ENCODE results near the gene PGD.

The PGD gene

DNA sequence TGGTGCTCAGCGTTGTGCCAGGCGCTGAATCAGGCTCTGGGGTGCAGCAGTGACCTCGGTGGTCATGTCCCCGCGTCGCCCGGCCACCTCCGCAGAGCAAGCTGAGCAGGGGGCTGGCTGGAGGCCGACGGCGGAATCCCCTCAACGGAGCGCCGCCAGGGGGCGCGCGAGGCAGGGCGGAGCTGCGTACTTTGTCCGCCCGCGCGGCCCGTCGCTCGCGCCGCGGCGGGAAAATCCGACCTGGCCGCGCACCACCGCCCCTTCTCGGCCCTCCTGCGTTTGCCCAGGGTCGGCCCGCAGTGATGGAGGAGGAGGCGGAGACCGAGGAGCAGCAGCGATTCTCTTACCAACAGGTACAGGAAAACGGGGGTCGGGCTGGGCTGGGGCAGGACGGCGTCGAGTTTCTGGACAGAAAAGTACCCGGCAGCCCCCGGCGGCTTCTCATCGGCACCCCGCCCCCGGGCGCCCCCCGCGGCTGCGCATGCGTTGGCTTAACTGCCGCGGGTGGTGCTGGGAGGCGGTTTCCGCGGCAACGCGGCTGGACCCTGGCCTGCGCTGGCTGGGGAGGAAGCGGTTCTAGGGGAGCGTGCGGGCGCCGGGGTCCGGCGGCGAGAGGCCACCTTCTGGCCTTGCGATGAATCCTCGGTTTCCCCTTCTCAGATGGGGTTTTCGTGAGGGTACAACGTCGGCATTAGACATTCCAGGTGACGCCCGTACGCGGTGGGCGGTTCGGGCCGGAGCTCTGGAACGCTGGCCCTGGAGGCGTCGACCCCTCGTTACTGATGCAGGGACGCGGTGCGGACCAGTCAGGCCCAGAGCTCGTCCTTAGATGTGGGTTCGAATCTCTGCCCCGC lies 31.6 kb downstream of the PGD start, which contains the start of gene CENPS:
Gene CENPS (plus strand): TSS at position 218 of the 854 bp plus-strand sequence. CDS start 85 bp downstream, at position 303.
- H3K4me3 ChIP-seq (ENCODE audit: low read depth, low read length) = peak within 1 kb of the TSS; percentile 84
- TF ChIP-seq, protein P1, sequence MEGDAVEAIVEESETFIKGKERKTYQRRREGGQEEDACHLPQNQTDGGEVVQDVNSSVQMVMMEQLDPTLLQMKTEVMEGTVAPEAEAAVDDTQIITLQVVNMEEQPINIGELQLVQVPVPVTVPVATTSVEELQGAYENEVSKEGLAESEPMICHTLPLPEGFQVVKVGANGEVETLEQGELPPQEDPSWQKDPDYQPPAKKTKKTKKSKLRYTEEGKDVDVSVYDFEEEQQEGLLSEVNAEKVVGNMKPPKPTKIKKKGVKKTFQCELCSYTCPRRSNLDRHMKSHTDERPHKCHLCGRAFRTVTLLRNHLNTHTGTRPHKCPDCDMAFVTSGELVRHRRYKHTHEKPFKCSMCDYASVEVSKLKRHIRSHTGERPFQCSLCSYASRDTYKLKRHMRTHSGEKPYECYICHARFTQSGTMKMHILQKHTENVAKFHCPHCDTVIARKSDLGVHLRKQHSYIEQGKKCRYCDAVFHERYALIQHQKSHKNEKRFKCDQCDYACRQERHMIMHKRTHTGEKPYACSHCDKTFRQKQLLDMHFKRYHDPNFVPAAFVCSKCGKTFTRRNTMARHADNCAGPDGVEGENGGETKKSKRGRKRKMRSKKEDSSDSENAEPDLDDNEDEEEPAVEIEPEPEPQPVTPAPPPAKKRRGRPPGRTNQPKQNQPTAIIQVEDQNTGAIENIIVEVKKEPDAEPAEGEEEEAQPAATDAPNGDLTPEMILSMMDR (IDR thresholded peaks at IDR 0.05; ENCODE audit: low read depth, low read length) = peak; percentile 64
- peak; percentile 60 for TF ChIP-seq POLR2A (IDR thresholded peaks at IDR 0.05; ENCODE audit: extremely low read depth, insufficient read length)
- TF ChIP-seq, protein P2, sequence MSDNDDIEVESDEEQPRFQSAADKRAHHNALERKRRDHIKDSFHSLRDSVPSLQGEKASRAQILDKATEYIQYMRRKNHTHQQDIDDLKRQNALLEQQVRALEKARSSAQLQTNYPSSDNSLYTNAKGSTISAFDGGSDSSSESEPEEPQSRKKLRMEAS (IDR thresholded peaks at IDR 0.05; ENCODE audit: low read depth, low read length) = peak; percentile 49
- TF ChIP-seq MYC (IDR thresholded peaks at IDR 0.05; ENCODE audit: low read depth, low read length) = no peak; the same call in 1 of the 2 replicates
- peak; percentile 92 for DNase-seq (ENCODE audit: low read depth)

DNA sequence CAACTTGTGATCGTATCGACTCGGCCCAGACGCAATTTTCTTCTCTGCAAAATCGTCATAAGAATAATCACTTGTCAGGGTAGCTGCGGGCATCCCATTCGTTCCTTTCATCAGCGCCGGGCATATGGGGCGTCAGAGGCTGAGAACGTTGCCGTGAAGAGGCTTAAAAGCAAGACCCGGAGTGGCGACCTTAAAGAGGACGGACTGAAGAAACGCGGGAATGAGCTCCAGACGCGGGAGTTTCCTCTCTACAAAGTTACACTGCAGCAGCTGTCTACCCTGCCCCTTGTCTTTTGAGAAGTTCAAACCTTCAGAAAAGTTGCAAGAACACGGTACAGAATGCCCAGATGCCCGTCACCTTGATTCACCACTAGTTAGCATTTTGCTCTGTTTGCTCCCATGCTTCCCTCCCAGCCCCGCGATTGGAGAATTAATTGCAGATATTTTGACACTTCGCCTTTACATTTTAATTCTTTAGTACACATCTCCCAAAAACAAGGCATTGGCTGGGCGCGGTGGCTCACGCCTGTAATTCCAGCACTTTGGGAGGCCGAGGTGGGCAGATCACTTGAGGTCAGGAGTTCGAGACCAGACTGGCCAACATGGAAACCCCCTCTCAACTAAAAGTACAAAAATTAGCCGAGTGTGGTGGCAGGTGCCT lies 32.3 kb downstream of the PGD start:
- H3K4me3 ChIP-seq (ENCODE audit: low read depth, low read length) = peak overlapping the region; percentile 84
- TF ChIP-seq, protein P1 (IDR thresholded peaks at IDR 0.05; ENCODE audit: low read depth, low read length) = no peak
- DNase-seq (ENCODE audit: low read depth) = peak; percentile 60

DNA sequence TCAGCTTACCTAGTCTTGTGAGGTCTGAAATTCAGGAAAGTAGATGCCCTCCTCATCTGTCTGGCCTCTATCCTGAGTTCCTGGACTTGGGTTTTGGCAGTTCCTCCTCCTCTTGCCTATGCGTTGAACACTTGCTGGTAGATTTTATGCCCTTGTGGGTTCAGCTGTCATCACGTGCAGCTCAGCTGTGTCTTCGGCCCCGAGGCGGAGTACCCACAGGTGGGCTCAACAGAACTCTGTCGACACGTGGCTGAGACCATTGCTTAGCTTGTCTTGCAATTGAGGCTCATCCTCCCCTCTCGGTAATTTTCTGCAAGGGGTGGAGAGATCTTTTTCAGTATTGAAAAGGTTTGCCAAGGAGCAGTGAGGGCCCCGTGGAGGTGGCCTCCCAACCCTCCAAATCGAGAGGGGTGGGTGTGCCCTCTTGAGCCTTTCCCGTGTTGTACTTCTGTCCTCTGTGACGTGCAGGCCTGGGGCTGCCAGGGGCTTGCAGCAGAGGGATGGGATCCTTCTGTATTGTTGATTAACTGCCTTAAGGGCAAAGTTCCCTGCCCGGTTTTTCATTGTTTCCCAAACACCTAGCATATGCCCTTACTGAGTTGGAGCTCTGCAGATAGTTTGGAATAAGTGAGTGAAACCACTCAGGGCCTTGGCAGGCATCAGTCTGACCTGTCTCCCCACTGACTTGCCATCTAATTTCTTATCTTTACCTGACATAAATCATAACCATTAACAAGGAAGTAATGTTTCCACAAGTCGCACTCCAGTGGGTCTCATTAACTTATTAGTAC lies 34.2 kb downstream of the PGD start:
- DNase-seq (ENCODE audit: low read depth) = no peak
- TF ChIP-seq, protein P2 (IDR thresholded peaks at IDR 0.05; ENCODE audit: low read depth, low read length) = no peak
- TF ChIP-seq, protein P1 (IDR thresholded peaks at IDR 0.05; ENCODE audit: low read depth, low read length) = no peak
- no peak overlapping the region for H3K4me3 ChIP-seq (ENCODE audit: low read depth, low read length)

DNA sequence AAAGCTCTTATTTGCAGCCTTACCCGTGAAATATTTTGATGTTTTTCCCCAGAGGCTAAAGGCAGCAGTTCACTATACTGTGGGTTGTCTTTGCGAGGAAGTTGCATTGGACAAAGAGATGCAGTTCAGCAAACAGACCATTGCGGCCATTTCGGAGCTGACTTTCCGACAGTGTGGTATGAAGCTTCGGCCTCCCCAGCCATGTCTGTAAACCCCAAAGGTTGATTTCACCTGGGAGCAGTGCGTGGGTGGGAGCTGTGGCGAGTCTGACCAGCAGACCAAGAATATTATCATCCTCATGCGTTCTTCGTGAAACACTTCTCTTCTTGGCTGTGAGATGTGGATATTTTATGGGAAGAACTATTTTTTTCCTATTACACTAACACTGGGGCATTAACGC lies 34.9 kb downstream of the PGD start:
- no peak for DNase-seq (ENCODE audit: low read depth)
- TF ChIP-seq, protein P1 (IDR thresholded peaks at IDR 0.05; ENCODE audit: low read depth, low read length) = no peak
- TF ChIP-seq POLR2A (IDR thresholded peaks at IDR 0.05; ENCODE audit: extremely low read depth, insufficient read length) = no peak
- TF ChIP-seq MYC (IDR thresholded peaks at IDR 0.05; ENCODE audit: low read depth, low read length) = no peak
- TF ChIP-seq, protein P2 (IDR thresholded peaks at IDR 0.05; ENCODE audit: low read depth, low read length) = no peak
- no peak overlapping the region for H3K4me3 ChIP-seq (ENCODE audit: low read depth, low read length)

DNA sequence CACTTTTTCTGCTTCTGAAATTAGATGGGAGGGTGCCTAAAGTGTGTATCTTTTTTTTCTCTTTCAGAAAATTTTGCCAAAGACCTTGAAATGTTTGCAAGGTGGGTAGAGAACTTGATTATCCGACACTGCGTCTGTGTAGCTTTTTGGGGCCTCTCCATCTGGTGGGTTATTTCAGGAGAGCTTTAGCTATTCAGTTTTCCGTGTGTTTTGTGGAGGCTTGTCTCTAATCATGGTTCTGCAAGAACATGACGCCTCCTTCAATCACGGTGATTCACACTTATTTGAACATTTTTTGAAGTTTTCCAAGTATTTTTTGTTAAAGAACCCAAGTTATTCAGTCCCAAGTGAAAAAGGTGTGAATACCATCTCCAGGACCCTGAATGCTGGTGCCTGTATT lies 35.7 kb downstream of the PGD start:
- no peak overlapping the region for H3K4me3 ChIP-seq (ENCODE audit: low read depth, low read length)
- TF ChIP-seq MYC (IDR thresholded peaks at IDR 0.05; ENCODE audit: low read depth, low read length) (no peak), POLR2A (IDR thresholded peaks at IDR 0.05; ENCODE audit: extremely low read depth, insufficient read length) (no peak)
- TF ChIP-seq, protein P2 (IDR thresholded peaks at IDR 0.05; ENCODE audit: low read depth, low read length) = no peak
- TF ChIP-seq, protein P1 (IDR thresholded peaks at IDR 0.05; ENCODE audit: low read depth, low read length) = no peak
- DNase-seq (ENCODE audit: low read depth) = no peak
